ENCODE results near the gene TMEM208.

The TMEM208 gene

GRCh38 chr16:67183284-67183626, 43.7 kb upstream of the TMEM208 start:
- H3K4me3 ChIP-seq (ENCODE audit: low read length), result peak overlapping the region; percentile 60
- DNase-seq (ENCODE audit: low read depth), result no peak
- TF ChIP-seq CTCF (IDR thresholded peaks at IDR 0.05; ENCODE audit: insufficient read depth, low read depth, low read length, missing control alignments), result no peak

DNA sequence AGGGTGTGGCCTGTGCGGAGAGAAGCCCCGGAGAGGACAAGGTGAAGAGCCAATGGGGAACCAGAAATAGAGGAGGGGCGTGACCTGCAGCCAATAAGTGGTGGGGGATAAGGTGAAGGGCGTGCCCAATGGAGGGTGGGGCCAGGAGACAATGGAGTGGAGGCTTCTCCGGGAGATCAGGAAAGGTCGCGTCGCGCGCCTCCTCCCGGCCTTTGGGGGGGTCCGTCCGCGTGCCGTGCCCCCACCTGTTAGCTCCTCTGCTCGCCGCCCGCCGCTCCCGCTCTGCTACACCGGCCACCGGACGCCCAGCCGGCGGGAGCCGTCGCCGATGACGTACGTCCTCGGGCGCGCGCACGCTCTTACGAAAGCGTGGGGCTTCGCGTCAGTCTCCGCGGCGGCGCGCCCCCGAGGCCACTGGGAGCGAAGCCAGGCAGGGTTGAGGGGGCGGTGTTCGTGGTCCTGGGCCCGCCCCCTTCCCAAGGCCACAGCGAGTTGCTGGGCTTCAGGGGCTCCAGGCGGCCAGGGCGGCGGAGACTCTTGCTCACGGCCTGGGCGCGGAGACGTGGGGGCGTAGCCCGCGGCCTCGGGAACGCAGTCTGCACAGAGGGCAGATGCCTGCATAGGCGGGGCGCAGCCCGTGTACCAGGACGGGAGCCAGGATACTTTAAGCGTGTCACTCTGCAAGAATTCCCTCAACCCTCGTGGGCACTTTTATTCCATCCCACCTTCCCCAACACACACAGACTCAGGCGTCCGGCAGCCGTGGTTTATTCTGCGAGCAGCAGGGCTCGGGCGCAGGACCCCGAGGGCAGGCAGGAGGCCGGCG, 43.1 kb upstream of the TMEM208 start, which contains the start of gene MATCAP1:
Gene MATCAP1, minus strand, starts transcription at position 337 of the 826 bp plus-strand sequence. CDS start 3,353 bp downstream, outside the sequence.
- TF ChIP-seq CTCF (IDR thresholded peaks at IDR 0.05; ENCODE audit: insufficient read depth, low read depth, low read length, missing control alignments), result no peak
- H3K4me3 ChIP-seq (ENCODE audit: low read length), result peak within 1 kb of the TSS; percentile 60
- peak; percentile 99 for DNase-seq (ENCODE audit: low read depth)

GRCh38 chr16:67184453-67184994, 42.4 kb upstream of the TMEM208 start:
- no peak for TF ChIP-seq CTCF (IDR thresholded peaks at IDR 0.05; ENCODE audit: insufficient read depth, low read depth, low read length, missing control alignments)
- DNase-seq (ENCODE audit: low read depth), result no peak
- peak overlapping the region; percentile 60 for H3K4me3 ChIP-seq (ENCODE audit: low read length)

DNA sequence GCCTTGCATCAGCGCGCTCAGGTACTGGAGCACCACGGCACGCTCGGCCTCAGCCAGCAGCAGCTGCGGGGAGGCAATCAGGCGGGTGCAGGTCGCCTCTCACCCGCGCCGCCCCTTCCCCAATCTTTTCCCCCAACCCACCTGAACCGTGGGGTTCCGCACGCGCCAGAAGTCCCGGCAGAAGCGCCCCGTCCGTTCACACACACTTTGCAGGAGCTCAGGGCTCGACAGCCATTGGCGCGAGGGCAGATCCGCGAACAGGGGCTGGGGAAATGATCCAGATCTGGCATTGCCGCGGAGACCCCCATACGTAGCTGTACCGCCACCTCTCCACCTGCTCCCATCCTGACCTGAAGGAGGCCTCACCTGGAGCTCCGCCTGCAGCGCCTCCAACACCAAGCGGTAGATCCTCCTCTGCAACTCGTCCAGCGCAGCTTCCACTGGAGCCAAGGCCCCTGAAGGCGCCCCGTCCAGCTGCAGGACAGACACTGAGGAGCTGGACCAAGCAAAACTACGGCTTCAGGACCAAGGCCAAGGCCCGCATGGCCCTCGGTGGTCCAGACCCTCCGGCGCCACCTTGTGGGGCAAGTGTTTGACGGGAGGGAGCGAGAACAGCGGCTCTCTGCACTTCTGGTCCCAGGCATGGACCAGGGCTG, 41.8 kb upstream of the TMEM208 start:
- no peak overlapping the region for H3K4me3 ChIP-seq (ENCODE audit: low read length)
- DNase-seq (ENCODE audit: low read depth), result peak; percentile 85
- peak; percentile 63 for TF ChIP-seq CTCF (IDR thresholded peaks at IDR 0.05; ENCODE audit: insufficient read depth, low read depth, low read length, missing control alignments)

GRCh38 chr16:67185651-67186134, 41.2 kb upstream of the TMEM208 start:
- TF ChIP-seq CTCF (IDR thresholded peaks at IDR 0.05; ENCODE audit: insufficient read depth, low read depth, low read length, missing control alignments), result no peak
- DNase-seq (ENCODE audit: low read depth), result no peak
- H3K4me3 ChIP-seq (ENCODE audit: low read length), result no peak overlapping the region

DNA sequence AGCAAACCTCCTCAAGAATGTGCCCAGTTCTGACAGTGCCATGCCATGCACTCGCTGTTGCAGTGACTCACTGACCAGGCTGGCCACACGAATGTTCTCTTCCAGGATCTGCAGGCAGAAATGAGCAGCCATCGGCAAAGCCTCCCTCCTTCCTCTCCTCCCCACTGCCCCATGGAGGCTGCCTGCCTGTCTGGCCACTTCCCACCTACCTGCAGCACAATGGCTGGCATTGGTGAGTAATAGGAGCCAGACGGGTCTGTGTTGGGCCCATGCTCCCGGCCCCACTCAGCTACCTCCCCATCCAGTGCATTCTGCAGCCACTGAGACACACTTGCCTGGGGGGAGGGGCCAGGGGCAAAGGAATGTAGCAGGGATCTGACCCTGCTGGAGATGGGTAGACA, 40.4 kb upstream of the TMEM208 start:
- TF ChIP-seq CTCF (IDR thresholded peaks at IDR 0.05; ENCODE audit: insufficient read depth, low read depth, low read length, missing control alignments), result no peak
- DNase-seq (ENCODE audit: low read depth), result peak; percentile 30
- no peak overlapping the region for H3K4me3 ChIP-seq (ENCODE audit: low read length)

All from epithelial cell of esophagus (primary cell).